ENCODE measurements around the gene AIPL1.

Gene AIPL1

GRCh38 chr17:6472517-6472916 lies 37.6 kb upstream of the AIPL1 start:
- H3K36me3 ChIP-seq (ENCODE audit: insufficient read depth, low read length) = no peaks in the 10 kb centered on the region
- H3K4me1 ChIP-seq (ENCODE audit: insufficient read depth, low read length) = peaks cover 17% of the 10 kb centered on the region
- peak overlapping the region; percentile 19; the same call in 1 of the 2 replicates for H3K9ac ChIP-seq (ENCODE audit: low read depth, low read length)
- H3K9me3 ChIP-seq (ENCODE audit: control insufficient read depth, insufficient read depth, low read length) = no peaks in the 10 kb centered on the region

GRCh38 chr17:6471531-6472465 lies 36.9 kb upstream of the AIPL1 start:
- Histone ChIP-seq H3K9me3 (ENCODE audit: control insufficient read depth, insufficient read depth, low read length) (no peaks in the 10 kb centered on the region), H3K9ac (ENCODE audit: low read depth, low read length) (peak overlapping the region; percentile 19; the same call in 1 of the 2 replicates), H3K4me1 (ENCODE audit: insufficient read depth, low read length) (peaks cover 17% of the 10 kb centered on the region), H3K36me3 (ENCODE audit: insufficient read depth, low read length) (no peaks in the 10 kb centered on the region)

- Histone ChIP-seq H3K9me3 (ENCODE audit: control insufficient read depth, insufficient read depth, low read length) (no peaks in the 10 kb centered on the region), H3K4me1 (ENCODE audit: insufficient read depth, low read length) (peaks cover 17% of the 10 kb centered on the region), H3K36me3 (ENCODE audit: insufficient read depth, low read length) (no peaks in the 10 kb centered on the region), H3K9ac (ENCODE audit: low read depth, low read length) (no peak overlapping the region)
Observed at GRCh38 chr17:6470751-6471521, 36.0 kb upstream of the AIPL1 start.

- no peaks in the 10 kb centered on the region for H3K36me3 ChIP-seq (ENCODE audit: insufficient read depth, low read length)
- peaks cover 17% of the 10 kb centered on the region for H3K4me1 ChIP-seq (ENCODE audit: insufficient read depth, low read length)
- no peak overlapping the region for H3K9ac ChIP-seq (ENCODE audit: low read depth, low read length)
- H3K9me3 ChIP-seq (ENCODE audit: control insufficient read depth, insufficient read depth, low read length) = no peaks in the 10 kb centered on the region
Observed at GRCh38 chr17:6470146-6470718, 35.3 kb upstream of the AIPL1 start.

- Histone ChIP-seq H3K9me3 (ENCODE audit: control insufficient read depth, insufficient read depth, low read length) (no peaks in the 10 kb centered on the region), H3K4me1 (ENCODE audit: insufficient read depth, low read length) (peaks cover 17% of the 10 kb centered on the region), H3K36me3 (ENCODE audit: insufficient read depth, low read length) (no peaks in the 10 kb centered on the region), H3K9ac (ENCODE audit: low read depth, low read length) (no peak overlapping the region)
Observed at GRCh38 chr17:6468051-6468790, 33.3 kb upstream of the AIPL1 start.

- Histone ChIP-seq H3K36me3 (ENCODE audit: insufficient read depth, low read length) (no peaks in the 10 kb centered on the region), H3K9me3 (ENCODE audit: control insufficient read depth, insufficient read depth, low read length) (no peaks in the 10 kb centered on the region), H3K4me1 (ENCODE audit: insufficient read depth, low read length) (peaks cover 15% of the 10 kb centered on the region), H3K9ac (ENCODE audit: low read depth, low read length) (no peak overlapping the region)
Observed at GRCh38 chr17:6467567-6467966, 32.6 kb upstream of the AIPL1 start.

- no peaks in the 10 kb centered on the region for H3K36me3 ChIP-seq (ENCODE audit: insufficient read depth, low read length)
- H3K9ac ChIP-seq (ENCODE audit: low read depth, low read length) = no peak overlapping the region
- peaks cover 7% of the 10 kb centered on the region; the same call in 1 of the 2 replicates for H3K4me1 ChIP-seq (ENCODE audit: insufficient read depth, low read length)
- H3K9me3 ChIP-seq (ENCODE audit: control insufficient read depth, insufficient read depth, low read length) = no peaks in the 10 kb centered on the region
Observed at GRCh38 chr17:6465206-6466003, 30.5 kb upstream of the AIPL1 start.

- H3K9me3 ChIP-seq (ENCODE audit: control insufficient read depth, insufficient read depth, low read length) = no peaks in the 10 kb centered on the region
- no peaks in the 10 kb centered on the region for H3K36me3 ChIP-seq (ENCODE audit: insufficient read depth, low read length)
- no peak overlapping the region for H3K9ac ChIP-seq (ENCODE audit: low read depth, low read length)
- peaks cover 7% of the 10 kb centered on the region; the same call in 1 of the 2 replicates for H3K4me1 ChIP-seq (ENCODE audit: insufficient read depth, low read length)
Observed at GRCh38 chr17:6464446-6465041, 29.6 kb upstream of the AIPL1 start.

- H3K9me3 ChIP-seq (ENCODE audit: control insufficient read depth, insufficient read depth, low read length) = no peaks in the 10 kb centered on the region
- no peak overlapping the region for H3K9ac ChIP-seq (ENCODE audit: low read depth, low read length)
- peaks cover 7% of the 10 kb centered on the region; the same call in 1 of the 2 replicates for H3K4me1 ChIP-seq (ENCODE audit: insufficient read depth, low read length)
- no peaks in the 10 kb centered on the region for H3K36me3 ChIP-seq (ENCODE audit: insufficient read depth, low read length)
Observed at GRCh38 chr17:6463616-6464445, 28.9 kb upstream of the AIPL1 start.

GRCh38 chr17:6462692-6463091 lies 27.8 kb upstream of the AIPL1 start:
- no peaks in the 10 kb centered on the region for H3K9me3 ChIP-seq (ENCODE audit: control insufficient read depth, insufficient read depth, low read length)
- no peak overlapping the region for H3K9ac ChIP-seq (ENCODE audit: low read depth, low read length)

GRCh38 chr17:6461792-6462524 lies 27.0 kb upstream of the AIPL1 start:
- H3K36me3 ChIP-seq (ENCODE audit: insufficient read depth, low read length) = no peaks in the 10 kb centered on the region
- H3K9me3 ChIP-seq (ENCODE audit: control insufficient read depth, insufficient read depth, low read length) = no peaks in the 10 kb centered on the region
- H3K4me1 ChIP-seq (ENCODE audit: insufficient read depth, low read length) = peaks cover 7% of the 10 kb centered on the region; the same call in 1 of the 2 replicates
- H3K9ac ChIP-seq (ENCODE audit: low read depth, low read length) = no peak overlapping the region

More at GRCh38 chr17:6462692-6463091, 27.8 kb upstream of the AIPL1 start:
- Histone ChIP-seq H3K4me1 (ENCODE audit: insufficient read depth, low read length) (peaks cover 7% of the 10 kb centered on the region; the same call in 1 of the 2 replicates), H3K36me3 (ENCODE audit: insufficient read depth, low read length) (no peaks in the 10 kb centered on the region)

GRCh38 chr17:6461246-6461645 lies 26.3 kb upstream of the AIPL1 start:
- Histone ChIP-seq H3K9me3 (ENCODE audit: control insufficient read depth, insufficient read depth, low read length) (no peaks in the 10 kb centered on the region), H3K36me3 (ENCODE audit: insufficient read depth, low read length) (no peaks in the 10 kb centered on the region), H3K9ac (ENCODE audit: low read depth, low read length) (no peak overlapping the region), H3K4me1 (ENCODE audit: insufficient read depth, low read length) (peaks cover 13% of the 10 kb centered on the region)
